ENCODE measurements around the gene RPL41.

Gene RPL41

GRCh38 chr12:56129942-56130495, 13.6 kb downstream of the RPL41 start:
- POLR2A ChIA-PET, result interaction anchor here (0.6 to 4.8 kb wide), 2 partner anchors 28 to 1695 kb away, joined by 3 to 24 read pairs; partner anchors contain the start of gene MYL6
- CTCF ChIA-PET, result interaction anchor here (0.6 to 5.6 kb wide), 8 partner anchors 8 to 58 kb away, joined by 3 to 37 read pairs (median 4); partner anchors contain the start of genes MYL6, MYL6B, RPL41 and ZC3H10
- no peaks in the 10 kb centered on the region for H3K9me3 ChIP-seq (ENCODE audit: control extremely low read depth in 1 of 5, control insufficient read depth in 4 of 5, insufficient read depth in 2 of 5, low read depth in 1 of 5, low read length in 4 of 5)
- H3K27ac ChIP-seq (ENCODE audit: insufficient read depth in 1 of 2, low read depth in 1 of 2, low read length in 2 of 2, poor library complexity in 1 of 2, severe bottlenecking in 2 of 2), result peak overlapping the region; percentile 35 to 89
- WGBS (ENCODE audit: insufficient coverage), result 81% methylated on average over 16 of the region's 22 CpGs
- peaks cover 21 to 56% (median 52%) of the 10 kb centered on the region in 4 experiments for H3K4me1 ChIP-seq (ENCODE audit: control extremely low read depth in 1 of 4, control insufficient read depth in 4 of 4, insufficient read depth in 4 of 4, low read length in 3 of 4)
- DNase-seq, result no peak
- peaks cover 16 to 47% (median 36%) of the 10 kb centered on the region in 4 experiments for H3K36me3 ChIP-seq (ENCODE audit: control insufficient read depth in 4 of 4, insufficient read depth in 4 of 4, low read length in 3 of 4)
- no peaks in the 10 kb centered on the region for H3K27me3 ChIP-seq (replicated peaks in 2 of 5; ENCODE audit: control insufficient read depth in 4 of 5, insufficient read depth in 5 of 5, low read length in 4 of 5)
- H3K4me3 ChIP-seq (ENCODE audit: control insufficient read depth in 1 of 7, extremely low read depth in 1 of 7, insufficient read depth in 4 of 7, low read depth in 2 of 7, low read length in 6 of 7), result peak overlapping the region in 6 of 7 experiments; percentile 87 to 97 (median 90)

GRCh38 chr12:56130876-56131275, 14.4 kb downstream of the RPL41 start:
- Histone ChIP-seq H3K9me3 (ENCODE audit: control extremely low read depth in 1 of 5, control insufficient read depth in 4 of 5, insufficient read depth in 2 of 5, low read depth in 1 of 5, low read length in 4 of 5) (no peaks in the 10 kb centered on the region), H3K4me3 (ENCODE audit: control insufficient read depth in 1 of 7, extremely low read depth in 1 of 7, insufficient read depth in 4 of 7, low read depth in 2 of 7, low read length in 6 of 7) (no peak overlapping the region), H3K4me1 (ENCODE audit: control extremely low read depth in 1 of 4, control insufficient read depth in 4 of 4, insufficient read depth in 4 of 4, low read length in 3 of 4) (peaks cover 18 to 47% (median 44%) of the 10 kb centered on the region in 4 experiments), H3K27me3 (replicated peaks in 2 of 5; ENCODE audit: control insufficient read depth in 4 of 5, insufficient read depth in 5 of 5, low read length in 4 of 5) (no peaks in the 10 kb centered on the region), H3K36me3 (ENCODE audit: control insufficient read depth in 4 of 4, insufficient read depth in 4 of 4, low read length in 3 of 4) (peaks cover 16 to 51% (median 38%) of the 10 kb centered on the region in 4 experiments), H3K27ac (ENCODE audit: insufficient read depth in 1 of 2, low read depth in 1 of 2, low read length in 2 of 2, poor library complexity in 1 of 2, severe bottlenecking in 2 of 2) (peak overlapping the region; percentile 12 to 89)
- CTCF ChIA-PET, result interaction anchor here (0.9 to 5.6 kb wide), 4 partner anchors 8 to 57 kb away, joined by 3 to 37 read pairs (median 11); partner anchors contain the start of genes RPL41 and ZC3H10
- DNase-seq, result no peak
- 100% methylated on average over 1 of the region's 4 CpGs for WGBS (ENCODE audit: insufficient coverage)
- POLR2A ChIA-PET, result no interaction called here

GRCh38 chr12:56134897-56135296, 18.5 kb downstream of the RPL41 start:
- Histone ChIP-seq H3K4me1 (ENCODE audit: control extremely low read depth in 1 of 4, control insufficient read depth in 4 of 4, insufficient read depth in 4 of 4, low read length in 3 of 4) (peaks cover 0 to 24% (median 20%) of the 10 kb centered on the region in 4 experiments), H3K4me3 (ENCODE audit: control insufficient read depth in 1 of 7, extremely low read depth in 1 of 7, insufficient read depth in 4 of 7, low read depth in 2 of 7, low read length in 6 of 7) (no peak overlapping the region), H3K9me3 (ENCODE audit: control extremely low read depth in 1 of 5, control insufficient read depth in 4 of 5, insufficient read depth in 2 of 5, low read depth in 1 of 5, low read length in 4 of 5) (no peaks in the 10 kb centered on the region), H3K36me3 (ENCODE audit: control insufficient read depth in 4 of 4, insufficient read depth in 4 of 4, low read length in 3 of 4) (peaks cover 20 to 88% (median 66%) of the 10 kb centered on the region in 4 experiments), H3K27me3 (replicated peaks in 2 of 5; ENCODE audit: control insufficient read depth in 4 of 5, insufficient read depth in 5 of 5, low read length in 4 of 5) (no peaks in the 10 kb centered on the region), H3K27ac (ENCODE audit: insufficient read depth in 1 of 2, low read depth in 1 of 2, low read length in 2 of 2, poor library complexity in 1 of 2, severe bottlenecking in 2 of 2) (no peak overlapping the region)
- CTCF ChIA-PET, result interaction anchor here (1.0 to 10.6 kb wide), 2 partner anchors 9 to 10 kb away, joined by 5 to 90 read pairs; partner anchors contain the start of gene ESYT1
- POLR2A ChIA-PET, result no interaction called here
- no peak for DNase-seq
- 100% methylated on average over 1 of the region's 6 CpGs for WGBS (ENCODE audit: insufficient coverage)

GRCh38 chr12:56137853-56138571, 21.6 kb downstream of the RPL41 start:
- H3K4me3 ChIP-seq (ENCODE audit: control insufficient read depth in 1 of 7, extremely low read depth in 1 of 7, insufficient read depth in 4 of 7, low read depth in 2 of 7, low read length in 6 of 7), result no peak overlapping the region

GRCh38 chr12:56141946-56142784, 25.7 kb downstream of the RPL41 start:
- peak overlapping the region; percentile 44 to 54 for H3K27ac ChIP-seq (ENCODE audit: insufficient read depth in 1 of 2, low read depth in 1 of 2, low read length in 2 of 2, poor library complexity in 1 of 2, severe bottlenecking in 2 of 2)
- POLR2A ChIA-PET, result no interaction called here
- peak overlapping the region in 1 of 7 experiments; percentile 4 for H3K4me3 ChIP-seq (ENCODE audit: control insufficient read depth in 1 of 7, extremely low read depth in 1 of 7, insufficient read depth in 4 of 7, low read depth in 2 of 7, low read length in 6 of 7)
- H3K4me1 ChIP-seq (ENCODE audit: control extremely low read depth in 1 of 4, control insufficient read depth in 4 of 4, insufficient read depth in 4 of 4, low read length in 3 of 4), result peaks cover 0 to 35% (median 20%) of the 10 kb centered on the region in 4 experiments
- peaks cover 17 to 72% (median 64%) of the 10 kb centered on the region in 4 experiments for H3K36me3 ChIP-seq (ENCODE audit: control insufficient read depth in 4 of 4, insufficient read depth in 4 of 4, low read length in 3 of 4)
- peak in 2 of 3 donors; percentile 50 to 59 for DNase-seq
- H3K27me3 ChIP-seq (replicated peaks in 2 of 5; ENCODE audit: control insufficient read depth in 4 of 5, insufficient read depth in 5 of 5, low read length in 4 of 5), result no peaks in the 10 kb centered on the region
- 58% methylated on average over 14 of the region's 19 CpGs for WGBS (ENCODE audit: insufficient coverage)
- no peaks in the 10 kb centered on the region for H3K9me3 ChIP-seq (ENCODE audit: control extremely low read depth in 1 of 5, control insufficient read depth in 4 of 5, insufficient read depth in 2 of 5, low read depth in 1 of 5, low read length in 4 of 5)
- CTCF ChIA-PET, result interaction anchor here (0.9 to 10.6 kb wide), 6 partner anchors 8 to 95 kb away, joined by 3 to 90 read pairs (median 4); partner anchors contain the start of gene ESYT1

More at GRCh38 chr12:56137853-56138571, 21.6 kb downstream of the RPL41 start:
- no peaks in the 10 kb centered on the region for H3K27me3 ChIP-seq (replicated peaks in 2 of 5; ENCODE audit: control insufficient read depth in 4 of 5, insufficient read depth in 5 of 5, low read length in 4 of 5)
- H3K4me1 ChIP-seq (ENCODE audit: control extremely low read depth in 1 of 4, control insufficient read depth in 4 of 4, insufficient read depth in 4 of 4, low read length in 3 of 4), result peaks cover 0 to 23% (median 17%) of the 10 kb centered on the region in 4 experiments
- no peaks in the 10 kb centered on the region for H3K9me3 ChIP-seq (ENCODE audit: control extremely low read depth in 1 of 5, control insufficient read depth in 4 of 5, insufficient read depth in 2 of 5, low read depth in 1 of 5, low read length in 4 of 5)
- ChIA-PET POLR2A (interaction anchor here (1.1 kb wide), 1 partner anchor 25 kb away, joined by 3 read pairs; no protein-coding TSS in a partner anchor), CTCF (interaction anchor here (0.7 to 10.6 kb wide), 9 partner anchors 8 to 326 kb away, joined by 3 to 90 read pairs (median 4); partner anchors contain the start of genes ESYT1, SMARCC2 and ZC3H10)
- peak overlapping the region in 1 of 2 experiments; percentile 25 for H3K27ac ChIP-seq (ENCODE audit: insufficient read depth in 1 of 2, low read depth in 1 of 2, low read length in 2 of 2, poor library complexity in 1 of 2, severe bottlenecking in 2 of 2)
- DNase-seq, result no peak
- H3K36me3 ChIP-seq (ENCODE audit: control insufficient read depth in 4 of 4, insufficient read depth in 4 of 4, low read length in 3 of 4), result peaks cover 21 to 85% (median 66%) of the 10 kb centered on the region in 4 experiments
- WGBS (ENCODE audit: insufficient coverage), result 95% methylated on average over 10 of the region's 14 CpGs

GRCh38 chr12:56143217-56143616, 26.8 kb downstream of the RPL41 start:
- Histone ChIP-seq H3K27me3 (replicated peaks in 2 of 5; ENCODE audit: control insufficient read depth in 4 of 5, insufficient read depth in 5 of 5, low read length in 4 of 5) (no peaks in the 10 kb centered on the region), H3K27ac (ENCODE audit: insufficient read depth in 1 of 2, low read depth in 1 of 2, low read length in 2 of 2, poor library complexity in 1 of 2, severe bottlenecking in 2 of 2) (no peak overlapping the region), H3K36me3 (ENCODE audit: control insufficient read depth in 4 of 4, insufficient read depth in 4 of 4, low read length in 3 of 4) (peaks cover 17 to 62% (median 56%) of the 10 kb centered on the region in 4 experiments), H3K9me3 (ENCODE audit: control extremely low read depth in 1 of 5, control insufficient read depth in 4 of 5, insufficient read depth in 2 of 5, low read depth in 1 of 5, low read length in 4 of 5) (no peaks in the 10 kb centered on the region), H3K4me3 (ENCODE audit: control insufficient read depth in 1 of 7, extremely low read depth in 1 of 7, insufficient read depth in 4 of 7, low read depth in 2 of 7, low read length in 6 of 7) (no peak overlapping the region), H3K4me1 (ENCODE audit: control extremely low read depth in 1 of 4, control insufficient read depth in 4 of 4, insufficient read depth in 4 of 4, low read length in 3 of 4) (peaks cover 0 to 31% (median 15%) of the 10 kb centered on the region in 4 experiments)
- no peak for DNase-seq
- WGBS (ENCODE audit: insufficient coverage), result 86% methylated on average over 2 of the region's 4 CpGs
- POLR2A ChIA-PET, result interaction anchor here (0.5 to 1.0 kb wide), 2 partner anchors 15 to 28 kb away, joined by 3 read pairs; partner anchors contain the start of gene ESYT1
- CTCF ChIA-PET, result interaction anchor here (0.8 to 10.6 kb wide), 7 partner anchors 11 to 25 kb away, joined by 3 to 90 read pairs (median 5); partner anchors contain the start of gene ESYT1
